ENCODE measurements around the gene KIAA1958.

- TF ChIP-seq CTCF (conservative IDR thresholded peaks at IDR 0.05; ENCODE audit: low read depth, low read length): no peak
- TF ChIP-seq EZH2phosphoT487 (IDR thresholded peaks at IDR 0.05; ENCODE audit: borderline replicate concordance, low read length): no peak
- no peak for TF ChIP-seq EZH2 (IDR thresholded peaks at IDR 0.05; ENCODE audit: low read length, unreplicated experiment)
Measured at GRCh38 chr9:112570671-112571167, 84.1 kb downstream of the KIAA1958 start.
